Stimulated activated CD4-positive, alpha-beta T cell treated with anti-CD3 and anti-CD28 coated beads, Interleukin-4, amount 100 ng/mL, for 48 hours (primary cell): ENCODE measurements around the gene CCDC178.
"Not testable (repeated sequence)": the region's sequence is repeated elsewhere in the genome, so short reads cannot be mapped to it uniquely, and the experiment has no call there.

Experiments
- DNase-seq, 2 donors: peaks; one replicate each; pipeline ENCODE4 v3.0.0-alpha.2; 2020; ENCODE audit warnings: low read depth in 2 of 2

CCDC178 gene

DNA sequence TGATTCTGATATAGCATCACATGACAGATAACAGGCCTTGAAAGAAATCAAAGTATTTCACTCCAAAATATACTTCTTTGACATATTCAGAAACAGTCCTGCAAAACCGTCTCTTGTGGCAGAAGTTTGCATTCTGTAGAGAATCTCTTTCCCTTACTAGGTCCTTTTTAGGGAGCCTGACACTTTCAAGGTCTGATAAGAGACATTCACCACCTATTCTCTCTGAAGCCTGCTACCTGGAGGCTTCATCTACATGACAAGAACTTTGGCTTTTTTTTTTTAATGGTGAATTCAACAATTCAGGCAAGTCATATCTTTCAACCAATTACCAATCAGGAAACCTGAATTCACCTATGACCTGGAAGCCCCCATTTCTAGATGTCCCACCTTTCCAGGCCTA is 83.8 kb downstream of the CCDC178 start:
- no peak for DNase-seq

DNA sequence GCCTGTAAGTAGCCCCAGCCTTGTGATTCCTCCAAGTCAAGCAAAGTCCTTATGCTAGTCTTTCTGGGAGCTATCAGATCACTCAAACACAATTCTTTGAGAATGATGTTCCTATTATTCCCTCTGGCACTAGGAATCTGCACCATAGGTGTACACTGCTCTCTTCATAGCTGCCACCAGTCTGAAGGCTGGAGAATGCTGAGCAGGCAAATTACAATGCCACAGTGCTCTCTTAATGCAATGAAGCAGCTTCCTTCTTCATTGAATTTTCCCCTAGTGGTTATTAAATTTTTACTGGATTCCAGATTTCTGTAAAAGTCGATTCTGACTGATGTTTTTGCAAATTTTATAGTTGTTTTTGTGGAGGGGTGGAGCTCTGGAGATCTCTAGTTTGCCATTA is 84.8 kb downstream of the CCDC178 start:
- no peak for DNase-seq

DNA sequence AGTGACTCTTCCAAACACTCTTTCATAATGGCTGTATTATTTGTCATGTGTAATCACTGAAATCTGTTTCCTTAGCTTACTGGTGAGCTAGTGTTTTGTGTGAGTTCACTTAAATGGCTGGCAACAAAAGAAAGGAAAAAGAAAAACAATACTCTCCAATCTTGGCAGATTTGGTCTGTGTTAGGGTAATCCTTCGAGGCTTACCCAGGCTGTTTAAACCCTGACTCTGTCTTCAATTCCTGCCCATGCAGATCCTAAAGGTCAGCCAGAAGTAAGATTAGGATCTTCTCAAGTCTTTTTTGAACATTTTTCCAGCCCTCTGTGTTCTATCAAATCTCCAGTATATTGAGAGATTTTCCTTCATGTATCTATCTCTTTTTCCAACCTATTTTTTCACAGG is 85.3 kb downstream of the CCDC178 start:
- DNase-seq, result no peak

DNA sequence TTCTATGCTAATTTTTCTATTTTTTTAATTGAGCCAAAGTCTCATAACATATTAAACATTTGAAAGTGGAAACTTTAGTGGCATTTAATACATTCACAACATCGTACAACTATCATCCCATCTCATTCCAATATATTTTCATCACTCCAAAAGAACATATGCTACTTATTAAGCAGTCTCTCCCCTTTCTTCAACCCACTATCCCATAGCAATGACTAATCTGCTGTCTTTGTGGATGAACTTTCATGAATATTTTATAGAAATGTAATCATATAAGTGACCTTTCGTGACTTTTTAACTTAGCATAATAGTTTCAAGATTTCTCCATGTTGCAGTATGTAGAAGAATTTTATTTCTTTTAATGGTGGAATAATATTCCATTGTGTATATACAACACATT is 90.3 kb downstream of the CCDC178 start:
- no peak for DNase-seq

DNA sequence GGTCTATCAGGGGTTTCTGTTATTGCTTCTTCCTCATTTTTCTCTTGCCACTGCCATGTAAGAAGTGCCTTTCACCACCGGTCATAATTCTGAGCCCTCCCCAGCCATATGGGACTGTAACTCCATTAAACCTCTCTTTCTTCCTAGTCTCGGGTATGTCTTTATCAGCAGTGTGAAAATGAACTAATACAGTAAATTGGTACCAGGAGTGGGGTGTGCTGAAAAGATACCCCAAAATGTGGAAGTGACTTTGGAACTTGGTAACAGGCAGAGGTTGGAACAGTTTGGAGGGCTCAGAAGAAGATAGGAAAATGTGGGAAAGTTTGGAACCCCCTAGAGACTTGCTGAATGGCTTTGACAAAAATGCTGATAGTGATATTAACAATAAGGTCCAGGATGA is 100.8 kb downstream of the CCDC178 start:
- DNase-seq, result not testable (repeated sequence)

DNA sequence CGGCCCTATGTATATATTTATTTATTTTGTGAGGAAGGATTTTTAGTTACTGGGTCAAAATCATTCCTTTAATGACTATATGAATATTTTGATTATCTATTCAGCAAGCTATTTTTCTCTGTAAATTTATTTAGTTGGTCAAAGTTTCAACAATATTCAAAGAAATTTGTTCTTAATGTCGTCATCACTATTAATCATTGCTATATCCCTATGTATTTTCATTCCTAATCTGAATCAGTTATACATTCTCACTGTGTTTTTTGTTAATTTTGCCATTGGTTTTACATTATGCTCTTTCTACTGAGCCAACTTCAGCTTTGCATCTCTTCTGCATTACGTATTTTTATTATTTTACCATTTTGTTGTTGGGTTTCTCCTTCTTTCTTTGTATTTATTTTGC is 105.7 kb downstream of the CCDC178 start:
- DNase-seq, result no peak

DNA sequence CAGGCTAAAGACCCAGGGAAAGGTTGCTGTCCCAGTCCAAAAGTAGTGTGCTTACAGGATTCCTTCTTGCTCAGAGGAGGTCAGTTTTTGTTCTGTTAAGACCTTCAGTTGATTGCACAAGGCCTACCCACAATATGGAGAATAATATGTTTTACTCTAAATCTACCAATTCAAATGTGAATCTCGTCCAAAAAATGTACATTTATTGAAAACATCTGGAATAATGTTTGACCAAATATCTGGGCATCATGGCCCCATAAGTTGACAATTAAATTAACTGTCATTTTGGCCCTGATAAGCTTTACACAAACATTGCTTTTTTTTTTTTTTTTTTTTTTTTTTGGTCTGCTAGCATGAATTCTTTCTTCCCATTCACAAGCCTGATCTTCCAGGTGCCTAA is 109.8 kb downstream of the CCDC178 start:
- no peak for DNase-seq

DNA sequence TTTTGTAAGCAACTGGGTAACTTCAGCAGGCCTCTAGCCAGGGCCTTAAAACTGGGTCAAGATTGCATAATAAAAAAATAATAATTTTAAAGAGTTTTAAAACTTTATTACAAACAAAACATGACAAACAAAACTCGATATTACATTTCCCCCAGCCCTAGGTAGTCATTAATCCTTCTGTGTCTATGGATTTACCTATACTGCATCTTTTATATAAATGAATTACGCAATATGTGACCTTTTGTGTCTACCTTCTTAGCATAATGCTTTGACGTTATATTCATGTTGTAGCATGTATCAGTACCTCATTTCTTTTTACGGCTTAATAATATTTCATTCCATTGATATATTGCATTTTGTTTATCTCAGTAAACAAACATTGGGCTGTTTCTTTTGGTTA is 113.5 kb downstream of the CCDC178 start:
- DNase-seq, result no peak

DNA sequence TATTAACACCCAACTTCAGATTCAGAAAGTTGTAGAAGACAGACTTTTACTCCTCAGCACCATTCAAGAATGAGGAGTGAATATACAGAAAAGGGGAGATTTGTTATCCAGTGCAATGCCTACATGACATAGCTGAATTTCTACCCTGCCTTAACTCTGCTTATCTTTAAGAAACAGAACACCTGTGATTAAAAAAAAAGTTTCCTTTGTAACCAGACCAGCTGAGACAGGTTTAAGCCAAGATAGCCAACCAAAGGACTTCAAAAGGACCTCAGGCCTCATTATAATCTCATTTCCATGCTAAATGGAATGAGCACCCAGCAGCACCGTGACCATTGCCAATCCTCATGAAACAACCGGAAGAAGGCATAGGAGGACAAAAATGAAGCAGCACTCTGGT is 122.9 kb downstream of the CCDC178 start:
- no peak for DNase-seq

DNA sequence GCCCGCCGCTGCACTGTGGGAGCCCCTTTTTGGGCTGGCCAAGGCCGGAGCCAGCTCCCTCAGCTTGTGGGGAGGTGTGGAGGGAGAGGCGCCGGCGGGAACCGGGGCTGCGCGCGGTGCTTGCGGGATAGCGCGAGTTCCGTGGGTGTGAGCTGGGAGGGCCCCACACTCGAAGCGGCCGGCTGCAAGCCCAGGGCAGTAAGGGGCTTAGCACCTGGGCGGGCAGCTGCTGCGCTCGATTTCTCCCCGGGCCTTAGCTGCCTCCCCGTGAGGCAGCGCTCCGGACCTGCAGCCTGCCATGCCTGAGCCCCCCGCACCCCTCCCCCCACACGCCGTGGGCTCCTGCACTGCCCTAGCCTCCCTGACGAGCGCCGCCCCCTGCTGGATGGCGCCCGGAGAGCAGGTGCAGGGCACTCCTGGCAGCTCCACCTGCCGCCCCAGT is 124.4 kb downstream of the CCDC178 start:
- DNase-seq, result no peak

DNA sequence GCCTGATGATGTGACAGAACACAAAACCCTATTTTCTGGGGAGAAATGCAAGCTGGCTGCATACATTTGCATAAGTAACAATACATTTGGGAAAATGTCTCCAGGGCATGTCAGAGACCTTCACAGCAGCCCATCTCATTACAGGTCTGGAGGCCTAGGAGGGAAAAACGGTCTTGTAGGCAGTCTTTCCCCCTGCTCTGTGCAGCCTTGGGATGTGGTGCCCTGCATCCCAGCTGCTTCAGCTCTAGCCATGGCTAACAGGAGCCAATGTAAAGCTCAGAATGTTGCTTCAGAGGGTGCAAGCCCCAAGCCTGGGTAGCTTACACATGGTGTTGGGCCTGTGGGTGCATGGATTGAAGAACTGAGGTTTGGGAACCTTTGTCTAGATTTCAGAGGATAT is 133.0 kb downstream of the CCDC178 start:
- DNase-seq, result no peak

DNA sequence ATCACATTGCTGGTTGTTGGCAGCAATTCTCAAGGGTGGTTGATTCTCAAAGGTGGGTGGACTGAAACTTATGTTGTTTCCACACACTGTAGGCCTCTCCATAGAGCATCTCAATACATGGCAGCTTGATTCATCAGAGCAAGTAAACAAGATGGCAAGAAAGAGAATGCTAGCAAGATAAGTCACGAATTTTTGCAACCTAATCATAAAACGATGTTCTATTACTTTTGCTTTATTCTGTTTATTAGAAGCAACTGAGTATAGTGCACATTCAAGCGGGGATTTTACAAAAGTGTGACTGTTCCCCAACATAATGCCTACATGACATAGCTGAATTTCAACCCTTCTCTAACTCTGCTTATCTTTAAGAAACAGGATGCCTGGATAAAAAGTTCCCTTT is 136.2 kb downstream of the CCDC178 start:
- no peak for DNase-seq

DNA sequence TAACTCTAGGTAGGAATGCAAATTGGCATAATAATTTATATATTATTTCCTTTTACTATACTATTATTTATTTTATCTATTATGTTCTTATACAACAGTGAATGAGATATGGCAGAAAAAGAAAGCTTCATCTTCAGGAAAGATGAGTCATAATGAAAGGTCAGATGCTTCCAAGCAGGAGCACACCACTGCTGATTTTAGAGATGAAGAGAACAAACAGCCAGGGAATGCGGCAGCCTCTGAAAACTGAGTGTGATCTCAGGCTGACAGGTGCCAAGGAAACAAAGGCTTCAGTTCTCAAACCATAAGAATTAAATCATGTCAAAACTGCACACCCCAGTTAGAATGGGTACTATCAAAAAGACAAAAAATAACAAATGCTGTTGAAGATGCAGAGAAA is 149.0 kb downstream of the CCDC178 start:
- no peak for DNase-seq

DNA sequence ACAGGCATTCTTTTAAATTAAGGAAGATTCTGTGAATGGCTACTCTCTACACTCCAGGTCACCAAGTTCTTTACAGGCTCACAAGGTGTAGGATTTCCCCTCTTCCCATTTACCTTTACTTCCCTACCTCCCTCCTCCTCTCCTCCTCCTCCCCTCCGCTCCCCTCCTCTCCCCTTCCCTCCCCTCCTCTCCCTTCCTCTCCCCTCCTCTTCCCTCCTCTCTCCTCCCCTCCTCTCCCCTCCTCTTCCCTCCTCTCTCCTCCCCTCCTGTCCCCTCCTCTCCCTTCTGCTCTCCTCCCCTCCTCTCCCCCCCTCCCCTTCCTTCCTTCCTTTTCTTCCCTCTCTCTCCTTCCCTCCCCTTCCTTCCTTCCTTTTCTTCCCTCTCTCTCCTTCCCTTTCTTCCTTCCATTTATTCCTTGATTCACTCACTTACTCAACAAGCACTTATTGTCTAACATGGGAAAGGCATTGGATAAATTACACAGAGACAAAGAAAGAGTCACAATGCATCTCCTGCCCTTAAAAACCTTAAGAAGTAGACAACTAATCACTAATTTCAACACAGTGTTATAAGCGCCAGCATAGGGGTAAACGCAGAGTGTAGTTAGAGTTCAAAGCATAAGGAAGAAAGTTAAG is 152.3 kb downstream of the CCDC178 start:
- DNase-seq, result no peak

DNA sequence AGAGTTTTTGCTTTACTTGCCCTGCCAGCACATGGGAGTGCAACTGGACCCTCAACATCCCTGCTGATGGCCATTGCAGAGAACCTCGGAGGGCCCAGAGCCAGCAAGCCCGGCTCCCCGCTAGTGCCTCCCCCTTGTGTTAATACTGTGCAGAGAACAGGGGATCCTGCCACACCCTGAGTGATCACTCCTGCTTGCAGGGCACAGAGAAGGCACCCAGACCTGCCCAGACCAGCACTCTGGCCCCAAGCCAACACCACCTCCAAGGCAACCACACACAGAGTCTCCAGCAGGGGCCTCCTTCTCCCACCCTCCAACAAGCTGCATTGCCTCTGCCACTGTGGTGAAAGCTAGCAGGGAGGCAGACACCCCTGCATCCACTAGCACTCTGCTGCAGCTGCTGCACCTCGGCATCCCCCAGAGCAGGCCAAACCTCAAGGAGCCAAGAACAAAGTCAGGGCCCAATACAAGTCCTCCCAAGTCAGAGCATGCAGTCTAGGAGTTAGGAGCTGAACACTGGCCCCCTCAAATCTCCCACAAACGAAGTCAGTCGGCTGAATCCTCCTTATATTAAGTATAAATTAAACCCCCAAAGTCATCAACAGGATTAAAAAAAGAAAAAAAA is 157.7 kb downstream of the CCDC178 start:
- DNase-seq, result no peak

DNA sequence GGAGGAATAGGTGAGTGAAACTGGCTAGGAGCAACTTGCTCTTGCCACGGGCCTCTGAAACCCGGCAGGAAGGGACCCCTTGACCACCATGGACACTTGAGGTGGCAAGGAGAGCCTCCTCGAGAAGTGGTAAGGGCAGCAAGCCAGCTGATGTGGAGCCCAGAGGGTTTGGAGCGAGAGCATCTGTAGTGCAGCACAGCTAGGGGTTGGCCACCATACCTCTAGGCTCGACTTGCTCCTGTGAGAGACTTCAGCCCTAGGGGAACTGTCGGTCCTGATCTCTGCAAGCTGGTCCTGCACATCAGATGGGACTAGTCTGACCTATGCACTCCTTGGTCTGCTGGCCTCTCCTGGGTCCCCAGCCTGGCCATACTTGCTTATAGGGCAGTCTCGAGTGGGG is 158.4 kb downstream of the CCDC178 start:
- no peak for DNase-seq

DNA sequence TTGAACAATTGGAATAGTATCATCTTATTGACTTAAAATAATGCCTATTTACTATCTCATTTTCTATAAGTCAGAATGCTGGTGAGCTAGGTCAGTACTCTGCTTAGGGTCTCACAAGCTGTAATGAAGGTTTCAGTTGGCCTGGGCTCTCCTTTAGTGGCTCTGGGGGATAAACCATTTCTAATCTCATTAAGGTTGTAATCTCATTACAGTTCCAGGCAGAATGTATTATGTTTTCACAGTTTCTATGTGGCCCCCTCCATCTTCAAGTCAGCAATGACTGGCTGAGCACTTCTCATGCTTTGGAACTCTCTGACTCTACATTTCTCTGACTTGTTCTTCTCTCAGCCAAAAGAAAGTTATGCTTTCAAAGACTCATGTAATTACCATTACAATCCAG is 163.1 kb downstream of the CCDC178 start:
- no peak for DNase-seq

DNA sequence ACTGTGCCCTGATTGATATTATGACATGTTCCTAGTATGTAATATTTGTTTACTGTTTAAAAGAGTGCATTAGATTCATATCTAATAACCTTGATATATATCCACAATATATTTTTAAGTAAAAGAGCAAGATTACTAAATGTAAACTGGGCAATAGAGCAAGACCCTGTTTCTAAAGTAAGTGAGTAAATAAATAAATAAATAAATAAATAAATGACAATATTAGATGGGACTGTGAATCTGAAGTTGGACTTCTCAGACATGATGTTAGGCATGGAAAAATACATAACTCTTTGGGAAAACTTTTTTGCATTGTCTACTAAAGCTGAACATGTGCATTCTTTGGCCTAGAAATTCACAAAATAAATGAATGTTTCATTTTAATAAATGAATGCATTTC is 164.7 kb downstream of the CCDC178 start:
- no peak for DNase-seq

DNA sequence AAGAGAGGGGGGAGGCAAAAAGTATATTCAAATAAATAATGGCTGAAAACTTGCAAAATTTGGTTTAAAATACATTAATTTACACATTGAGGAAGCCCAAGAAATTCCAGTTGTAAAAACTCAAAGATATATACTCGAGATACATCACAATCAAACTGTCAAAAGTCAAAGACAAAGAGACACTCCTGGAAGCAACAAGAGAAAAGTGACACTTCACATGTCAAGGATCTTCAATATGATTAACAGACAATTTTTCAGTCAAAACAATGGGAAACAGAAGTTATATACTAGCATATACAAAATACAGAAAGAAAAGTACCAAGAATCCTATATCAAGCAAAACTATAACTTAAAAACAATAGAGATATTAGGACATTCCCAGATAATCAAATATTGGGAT is 170.2 kb downstream of the CCDC178 start:
- DNase-seq, result no peak

DNA sequence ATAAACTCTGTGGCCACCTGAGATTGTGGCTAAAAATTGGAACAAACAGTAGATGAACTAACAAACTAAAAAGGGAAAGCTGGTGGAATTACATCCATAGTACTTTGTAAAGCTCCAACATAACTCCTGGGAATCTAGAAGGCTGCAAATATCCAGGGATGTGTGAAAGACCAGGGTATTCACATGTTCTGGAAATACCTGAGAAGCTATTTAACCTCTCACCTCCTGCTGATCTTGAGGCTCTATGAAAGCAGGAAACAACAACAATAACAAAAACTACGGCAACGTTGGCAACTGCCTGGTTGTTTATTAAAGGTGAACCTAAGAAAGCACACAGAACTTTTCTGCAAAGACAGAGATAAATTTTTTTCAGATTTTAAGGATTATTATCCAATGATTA is 171.3 kb downstream of the CCDC178 start:
- DNase-seq, result no peak

DNA sequence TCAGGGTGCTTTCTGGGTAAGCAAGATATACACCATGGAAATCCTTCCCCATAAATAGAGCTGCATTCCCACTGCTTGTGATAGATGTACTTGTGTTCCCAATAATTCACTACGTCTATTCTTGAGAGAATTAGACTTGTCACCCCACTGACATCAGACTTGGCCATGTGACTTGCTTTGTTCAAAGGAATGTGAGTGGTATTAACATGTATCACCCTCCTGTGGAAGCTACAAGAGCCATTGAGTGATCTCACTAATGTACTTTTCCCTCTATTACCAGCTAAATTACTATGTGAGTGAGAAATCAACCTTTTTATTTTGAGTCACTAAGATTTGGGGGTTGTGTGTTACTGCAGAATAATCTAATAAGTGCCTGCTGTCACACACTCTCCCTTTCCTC is 176.0 kb downstream of the CCDC178 start:
- DNase-seq, result no peak

DNA sequence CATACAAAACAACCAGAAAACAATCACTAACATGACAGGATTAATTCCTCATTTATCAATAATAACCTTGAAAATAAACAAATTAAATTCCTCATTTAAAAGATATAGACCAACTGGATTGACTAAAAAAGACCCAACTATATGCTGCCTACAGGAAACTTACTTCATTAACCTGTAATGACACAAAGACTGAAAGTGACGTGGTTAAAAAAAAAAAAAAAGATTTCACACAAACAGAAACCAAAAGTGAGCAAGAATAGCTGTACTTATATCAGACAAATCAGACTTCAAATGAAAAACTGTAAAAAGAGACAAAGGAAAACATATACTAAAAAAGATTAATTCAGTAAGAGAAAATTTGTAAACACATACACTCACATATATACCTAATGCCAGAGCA is 201.2 kb downstream of the CCDC178 start:
- DNase-seq, result no peak

DNA sequence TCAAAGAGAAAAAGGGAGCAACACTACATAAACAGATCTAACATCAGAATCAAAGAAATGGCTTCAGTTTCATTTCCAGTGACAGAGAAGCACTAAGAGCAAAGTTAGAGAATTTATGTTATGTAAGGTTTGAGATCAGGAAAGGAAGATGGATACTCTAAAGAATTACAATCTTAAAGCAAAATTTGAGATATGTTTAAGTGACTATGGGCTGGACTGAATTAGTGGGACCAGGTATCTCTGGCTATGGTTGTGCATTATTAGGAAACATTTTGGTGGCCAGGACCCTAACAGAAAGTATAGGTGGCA is 208.2 kb downstream of the CCDC178 start:
- DNase-seq, result no peak
